CD4-positive, alpha-beta T cell treated with Interleukin-12 subunit alpha and Interleukin-12 subunit beta, for 1 hour (primary cell): ENCODE measurements around the gene SLC12A1.

Experiments
- DNase-seq: peaks from one replicate; pipeline ENCODE4 v3.0.0-alpha.2; 2020

SLC12A1 gene

DNA sequence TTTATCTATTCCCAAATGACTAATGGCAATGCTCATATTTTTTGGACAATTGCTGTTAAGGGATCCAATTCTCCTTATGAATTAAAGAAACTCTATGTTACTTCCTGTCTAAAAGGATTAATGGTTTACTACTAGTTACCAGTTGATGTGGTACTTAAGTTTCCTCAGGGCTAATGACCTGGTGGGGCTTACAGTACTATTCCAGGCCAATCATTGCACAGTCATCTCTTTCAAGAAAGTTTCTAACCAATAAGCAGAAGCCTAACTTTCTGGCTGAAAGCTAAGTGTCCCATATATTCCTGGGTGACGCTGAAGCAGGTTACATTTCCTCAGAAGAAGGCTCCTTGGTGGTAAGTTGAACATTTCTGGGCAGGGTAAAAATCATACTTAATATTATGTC, at the start of gene SLC12A1:
SLC12A1 (plus strand) TSS at position 322 of the 400 bp plus-strand sequence. CDS start 1,418 bp downstream, outside the sequence.
- no peak for DNase-seq

DNA sequence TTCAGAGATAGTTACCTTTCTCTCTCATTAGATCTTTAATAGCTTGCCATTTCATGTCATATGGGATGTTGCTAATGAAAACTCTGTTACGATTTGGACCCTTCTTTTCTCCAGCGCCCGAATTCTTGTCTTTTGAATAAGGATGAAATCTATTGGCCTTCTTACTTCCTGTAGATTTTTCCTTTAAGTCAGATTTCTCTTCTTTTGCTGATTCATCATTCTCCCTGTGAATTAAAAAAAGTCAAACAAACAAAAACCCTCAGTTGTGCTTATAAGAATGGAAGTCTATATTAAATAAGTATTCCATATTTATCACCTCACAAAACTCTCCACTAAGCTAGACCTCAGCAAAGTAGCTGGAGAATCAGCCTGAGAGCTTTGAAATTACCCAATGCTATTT, 37.5 kb upstream of the SLC12A1 start:
- no peak for DNase-seq

DNA sequence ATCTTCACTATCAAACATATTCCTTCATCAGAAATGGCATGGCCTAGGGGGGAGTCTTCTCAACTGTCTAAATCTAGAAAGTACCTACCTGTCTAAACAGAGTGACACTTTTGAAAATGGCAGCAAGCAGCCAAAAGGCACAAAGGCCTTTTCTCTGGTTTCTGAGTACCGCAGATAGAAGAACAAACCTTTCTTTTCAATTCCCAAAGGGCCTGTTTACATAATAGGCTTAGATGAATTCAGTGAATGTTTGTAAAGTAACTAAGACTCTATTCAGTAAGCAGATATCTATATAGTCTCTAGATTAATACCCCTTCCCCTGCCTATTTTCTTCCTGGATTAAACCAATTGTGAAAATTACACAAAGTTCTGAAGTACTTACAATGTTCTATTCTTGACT, 35.1 kb upstream of the SLC12A1 start:
- DNase-seq = no peak

DNA sequence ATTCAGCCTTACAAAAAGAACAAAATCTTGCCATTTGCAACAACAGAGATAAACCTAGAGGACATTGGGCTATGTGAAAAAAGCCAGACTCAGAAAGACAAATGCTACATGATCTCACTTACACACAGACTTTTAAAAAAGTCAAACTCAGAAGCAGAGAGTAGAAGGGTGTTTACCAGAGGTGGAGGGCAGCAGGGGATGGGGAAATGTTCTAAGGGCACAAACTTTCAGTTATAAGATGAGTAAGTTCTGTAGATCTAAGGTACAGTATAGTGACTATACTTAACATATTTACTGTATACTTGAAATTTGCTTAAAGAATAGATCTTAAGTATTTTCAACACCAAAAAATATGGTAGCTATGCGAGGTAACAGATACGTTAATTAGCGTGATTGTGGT, 31.0 kb upstream of the SLC12A1 start:
- no peak for DNase-seq

DNA sequence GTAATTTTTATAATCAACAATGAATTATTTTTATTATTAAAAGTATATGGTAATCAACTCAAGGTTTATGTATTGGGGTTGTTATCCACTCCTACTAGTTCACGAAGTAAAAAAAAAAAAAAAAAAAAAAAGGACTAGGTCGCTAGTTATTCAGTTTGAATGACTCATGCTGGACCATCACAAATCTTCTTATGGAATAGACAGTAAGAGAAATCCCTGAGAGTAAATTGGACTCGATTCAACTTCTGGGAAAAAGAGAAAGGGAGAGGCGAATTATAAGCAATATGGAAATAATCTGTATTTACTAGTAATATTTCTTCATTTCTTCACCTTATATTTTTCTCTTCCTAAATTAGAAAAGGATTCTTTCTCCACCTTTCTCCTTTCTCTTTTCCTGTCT, 30.0 kb upstream of the SLC12A1 start:
- DNase-seq = no peak

DNA sequence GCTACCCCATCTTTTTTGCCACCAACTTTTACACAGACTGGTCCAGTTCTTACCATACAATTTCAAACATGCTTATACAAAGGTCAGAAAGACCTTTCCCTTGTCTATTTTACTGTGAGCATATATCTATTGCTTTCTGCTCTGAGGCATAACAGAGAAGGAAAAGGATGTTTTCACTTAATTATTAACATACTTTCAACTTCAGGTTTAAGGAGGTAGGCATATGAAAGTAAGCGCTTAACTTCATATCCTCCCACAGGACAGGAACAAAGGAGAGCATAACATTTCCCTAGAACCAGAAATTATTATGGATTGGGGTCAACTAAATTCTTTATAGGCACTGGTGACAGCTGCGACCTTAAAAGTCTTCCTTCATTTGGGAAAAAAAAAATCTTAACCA, 29.1 kb upstream of the SLC12A1 start:
- no peak for DNase-seq

DNA sequence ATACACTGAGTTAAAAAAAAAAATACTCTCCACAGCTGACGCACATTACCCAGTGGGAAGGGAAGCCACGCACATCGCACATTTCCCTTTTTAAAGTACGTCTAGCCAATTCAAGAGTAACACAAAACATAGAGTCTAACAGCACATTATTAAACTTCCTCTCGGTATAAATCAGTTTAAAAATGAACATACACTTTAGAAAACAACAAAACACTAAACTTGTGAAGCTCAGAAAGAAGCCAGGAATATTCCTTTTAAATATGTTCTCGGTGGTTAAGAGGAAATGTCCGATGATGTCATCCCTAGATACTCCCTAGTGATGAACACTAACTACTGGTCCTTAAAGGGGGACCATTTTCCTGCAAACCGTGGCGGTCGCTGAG, 28.7 kb upstream of the SLC12A1 start:
- DNase-seq = peak; percentile 46

DNA sequence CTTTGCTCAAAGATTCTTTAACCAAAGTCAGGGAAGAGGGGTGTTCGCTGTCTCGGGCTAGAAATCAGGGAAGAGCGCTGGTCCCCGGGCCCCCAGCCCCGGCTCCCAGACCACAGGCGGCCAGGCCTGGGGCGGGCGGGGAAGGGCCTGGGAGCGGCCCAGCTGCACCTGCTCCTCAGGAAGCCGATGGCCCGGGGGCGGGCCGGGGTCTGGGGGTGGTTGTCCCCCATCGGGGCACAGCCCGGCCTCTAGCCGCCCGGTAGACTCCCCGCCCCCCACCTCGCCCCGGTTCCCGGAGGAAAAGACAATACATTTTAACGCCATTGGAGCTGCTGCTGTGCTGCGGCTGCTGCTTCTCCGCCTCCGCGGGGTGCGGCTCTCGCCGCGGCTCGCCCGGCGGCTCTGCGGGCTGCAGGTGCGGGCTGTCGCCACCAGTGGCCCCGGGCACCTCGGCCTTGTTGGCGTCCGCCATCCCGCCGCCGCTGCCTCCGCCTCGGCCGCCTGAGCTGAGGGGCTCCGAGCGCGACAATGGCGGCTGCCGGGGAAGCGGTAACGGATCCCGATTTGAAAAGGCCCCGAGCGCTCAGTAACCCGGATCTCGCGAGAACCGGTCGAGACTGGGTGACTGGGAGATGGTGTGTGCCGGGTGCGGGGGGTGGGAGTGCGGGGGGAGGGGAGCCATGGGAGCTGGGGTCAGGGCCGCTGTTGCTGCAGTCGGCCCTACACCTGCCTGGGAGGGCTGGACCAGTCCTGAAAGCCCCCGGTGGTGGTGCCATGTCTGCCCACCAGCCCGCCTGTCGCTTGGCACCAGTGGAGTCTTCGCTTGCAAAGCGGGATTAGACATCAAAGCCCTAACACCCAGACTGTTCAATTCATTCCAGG, 28.1 kb upstream of the SLC12A1 start, which contains the start of gene MYEF2:
MYEF2 (minus strand) TSS at position 530 of the 882 bp plus-strand sequence; CDS start at position 472, 58 bp downstream.
- peak; percentile 77 for DNase-seq

DNA sequence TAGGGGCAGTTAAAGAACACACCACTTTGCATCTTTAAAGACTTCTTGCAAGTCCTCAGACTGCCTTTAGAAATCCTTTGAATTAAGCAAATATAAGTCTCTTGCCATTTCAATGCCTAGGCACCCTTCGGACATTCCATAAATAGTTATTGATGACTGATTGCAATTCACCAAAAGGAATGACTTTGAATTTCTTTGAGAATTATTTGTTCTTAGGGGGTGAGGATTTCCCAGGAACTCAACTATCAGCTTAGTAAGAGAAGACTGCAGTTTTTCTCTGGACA, 27.5 kb upstream of the SLC12A1 start:
- DNase-seq = no peak

DNA sequence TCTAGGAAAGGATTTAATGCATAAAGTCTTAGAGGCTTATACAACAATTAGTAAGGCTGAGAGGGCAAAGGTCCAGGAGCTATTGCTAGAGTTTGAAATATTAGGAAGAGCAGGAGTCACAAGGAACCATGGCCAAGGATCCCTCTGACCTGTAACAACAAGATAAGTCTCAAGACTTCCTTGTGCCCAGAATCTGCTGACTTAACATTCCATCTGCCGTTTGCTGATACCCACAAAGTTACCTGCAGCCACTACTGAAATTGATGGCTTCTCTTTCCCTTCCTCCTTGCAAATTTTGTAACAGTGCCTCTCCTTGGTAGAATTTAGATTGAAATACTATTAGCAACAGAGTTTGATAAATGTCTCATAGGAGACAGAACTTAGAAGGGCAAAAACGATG, 23.4 kb upstream of the SLC12A1 start:
- DNase-seq = no peak

DNA sequence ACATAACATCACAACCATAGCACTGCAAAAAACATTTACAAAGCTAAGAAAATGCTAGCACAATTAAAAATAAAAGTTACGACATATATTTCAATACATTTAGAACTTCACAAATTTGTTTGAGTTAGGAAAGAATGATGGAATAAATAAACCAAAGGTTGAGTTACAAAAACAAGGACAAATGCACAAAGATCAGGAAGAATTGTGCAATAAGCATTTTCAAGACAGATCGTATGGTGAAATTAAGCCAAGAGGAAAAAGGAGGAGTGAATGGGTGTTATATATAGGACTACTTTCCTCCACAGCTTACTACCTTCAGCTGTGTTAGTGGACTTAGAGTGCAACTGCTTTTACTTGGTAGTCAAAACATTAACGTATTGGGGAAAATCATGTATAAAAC, 20.6 kb upstream of the SLC12A1 start:
- DNase-seq = no peak

DNA sequence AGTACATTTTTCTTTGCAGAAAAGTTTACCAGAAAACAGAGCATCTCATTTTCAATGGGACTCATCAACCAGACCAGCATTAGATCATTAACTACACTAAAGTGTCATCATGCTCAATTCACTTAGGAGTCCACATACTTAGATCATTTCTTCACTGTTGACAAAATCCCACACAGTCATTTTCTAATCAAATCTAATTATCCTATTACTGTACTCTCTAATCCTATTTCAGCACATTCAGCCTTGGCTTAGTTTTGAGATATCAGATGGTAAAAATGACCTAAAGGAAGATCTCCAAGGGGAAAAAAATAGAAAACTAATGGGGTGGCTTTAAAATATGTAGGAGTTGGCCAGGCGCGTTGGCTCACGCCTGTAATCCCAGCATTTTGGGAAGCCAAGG, 19.8 kb upstream of the SLC12A1 start:
- no peak for DNase-seq

DNA sequence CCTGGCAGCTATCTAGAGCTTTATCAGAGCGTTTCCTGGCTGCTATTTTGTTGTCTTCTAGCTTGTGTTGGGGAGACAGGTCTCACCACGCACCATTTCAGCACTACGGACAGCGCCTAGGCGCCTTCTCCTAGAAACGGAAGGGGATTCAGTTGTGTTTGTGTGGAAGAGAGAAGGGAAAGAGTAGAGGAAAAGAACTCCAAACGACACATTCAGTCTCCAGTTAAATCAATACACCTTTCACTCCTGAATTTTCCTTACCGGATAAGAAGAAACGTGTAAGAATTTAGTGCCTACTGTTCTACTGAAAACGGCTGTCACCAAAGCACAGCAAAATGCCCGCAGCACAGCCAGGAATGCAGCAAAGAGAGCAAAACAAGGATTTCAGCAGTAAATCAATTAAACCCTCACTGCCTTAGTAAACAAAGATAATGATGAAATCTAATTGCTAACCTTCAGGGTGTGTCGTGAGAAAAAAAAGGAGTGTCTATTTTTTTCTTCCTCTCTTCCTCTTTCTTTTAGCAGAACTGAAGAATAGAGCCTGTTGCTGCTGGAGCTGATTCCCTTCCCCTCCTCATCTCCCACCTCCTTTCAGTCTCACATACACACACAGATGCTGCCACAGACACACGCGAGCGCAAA, 15.0 kb upstream of the SLC12A1 start:
- peak; percentile 12 for DNase-seq

DNA sequence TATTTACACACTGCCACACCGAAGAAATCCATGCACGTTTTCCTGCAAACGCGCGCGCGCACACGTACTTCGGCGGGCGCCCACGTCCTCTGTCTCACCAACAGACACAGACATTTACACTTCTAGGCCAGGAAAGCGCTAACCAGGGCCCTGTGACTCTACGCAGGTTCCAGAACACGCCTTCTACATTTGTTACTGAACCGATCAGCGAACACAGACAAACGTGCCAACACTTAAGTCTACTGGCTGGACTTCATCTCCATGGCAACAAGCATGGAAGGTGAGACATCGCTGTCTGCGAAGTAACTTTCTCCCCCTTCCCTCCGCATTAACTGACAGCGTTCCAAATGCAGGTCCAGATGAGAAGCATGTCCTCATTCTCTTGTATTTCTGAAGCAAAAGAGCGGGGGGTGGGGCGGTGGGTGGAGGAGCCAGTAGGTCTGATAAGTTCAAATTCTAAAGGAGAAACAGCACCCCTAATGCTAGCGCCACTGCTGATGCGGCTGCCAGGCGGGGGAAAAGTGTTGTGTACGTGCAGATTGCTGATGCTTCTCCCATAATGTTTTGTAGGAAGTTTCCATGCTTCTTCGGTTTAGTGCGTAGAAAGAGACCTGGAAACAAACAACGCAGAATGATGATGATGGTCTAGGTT, 14.4 kb upstream of the SLC12A1 start, which contains the start of gene CTXN2:
CTXN2 (plus strand) TSS at position 92 of the 652 bp plus-strand sequence. CDS start 9,636 bp downstream, outside the sequence.
- no peak for DNase-seq

DNA sequence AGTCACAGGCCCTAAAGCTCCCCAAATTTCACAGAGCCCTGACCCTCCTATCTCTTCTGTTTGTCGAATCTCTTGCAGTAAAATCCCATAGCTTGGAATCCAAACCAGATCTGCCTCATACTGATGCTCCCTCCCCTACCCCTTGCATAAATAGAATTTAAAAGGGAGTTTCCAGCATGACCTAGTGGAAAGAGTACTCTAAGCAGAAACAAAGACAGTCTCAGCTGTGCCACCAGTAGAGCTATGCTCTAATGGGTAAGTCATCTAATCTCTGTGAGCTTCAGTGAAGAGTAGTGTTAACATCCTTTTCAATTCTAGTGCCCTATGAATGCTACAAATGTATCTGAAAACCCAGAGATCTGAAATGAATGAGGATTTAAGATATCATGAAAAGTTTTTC, 4.0 kb upstream of the SLC12A1 start:
- no peak for DNase-seq

DNA sequence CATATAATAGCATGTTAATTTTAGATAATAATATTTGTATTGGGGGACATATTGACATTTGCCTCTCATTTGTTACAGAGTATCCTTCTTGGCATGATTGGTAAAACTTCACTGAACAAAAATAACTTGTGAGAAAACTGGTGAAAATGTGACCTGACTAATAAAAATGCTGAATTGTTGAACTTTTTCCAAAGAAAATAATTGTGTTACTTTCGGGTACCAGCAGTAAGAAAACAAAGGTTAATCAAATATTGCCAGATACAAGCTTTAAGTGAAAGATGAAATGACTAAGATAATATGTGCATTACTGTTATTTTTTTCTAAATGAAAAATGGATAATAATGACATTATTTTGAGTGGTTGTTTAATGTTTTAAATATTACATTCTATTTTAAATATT, 15.2 kb downstream of the SLC12A1 start:
- DNase-seq = no peak

DNA sequence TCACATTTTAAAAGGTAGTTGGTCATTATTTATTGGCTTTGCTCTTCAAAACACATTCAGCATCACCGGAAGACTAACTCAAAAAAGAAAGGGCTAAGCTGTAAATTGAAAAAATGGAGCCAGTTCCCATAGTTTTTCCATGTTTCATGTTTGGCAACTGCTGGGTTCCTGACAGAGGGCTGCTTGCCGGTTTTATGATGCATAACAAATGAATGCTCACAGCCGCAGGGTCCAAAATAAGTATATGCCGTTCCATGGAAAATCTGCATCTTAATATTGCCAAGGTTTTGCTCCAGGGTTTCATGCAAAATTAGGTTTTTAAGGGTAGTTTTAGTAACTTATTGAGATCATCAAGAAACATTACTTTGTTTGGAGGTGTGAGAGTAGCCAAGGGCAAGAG, 15.8 kb downstream of the SLC12A1 start:
- DNase-seq = no peak

DNA sequence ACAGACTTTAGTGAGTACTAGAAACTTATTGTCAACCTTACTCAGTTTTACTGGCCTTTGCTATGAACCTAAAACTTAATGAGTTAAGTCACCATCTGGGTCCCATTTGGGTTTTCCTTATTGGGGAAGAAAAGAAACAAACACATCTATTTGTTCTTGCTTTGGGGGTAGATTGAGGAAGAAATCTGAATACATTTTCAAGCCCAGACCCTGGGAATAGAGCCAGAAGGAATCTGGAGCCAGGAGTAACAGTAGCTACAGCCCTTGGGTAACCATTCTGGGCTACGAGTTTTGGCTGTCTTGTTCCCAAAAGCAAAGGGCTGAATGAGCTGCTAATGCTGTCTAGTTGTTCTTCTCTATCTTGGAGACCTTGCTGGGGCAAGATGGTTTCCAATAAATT, 16.5 kb downstream of the SLC12A1 start:
- DNase-seq = no peak

DNA sequence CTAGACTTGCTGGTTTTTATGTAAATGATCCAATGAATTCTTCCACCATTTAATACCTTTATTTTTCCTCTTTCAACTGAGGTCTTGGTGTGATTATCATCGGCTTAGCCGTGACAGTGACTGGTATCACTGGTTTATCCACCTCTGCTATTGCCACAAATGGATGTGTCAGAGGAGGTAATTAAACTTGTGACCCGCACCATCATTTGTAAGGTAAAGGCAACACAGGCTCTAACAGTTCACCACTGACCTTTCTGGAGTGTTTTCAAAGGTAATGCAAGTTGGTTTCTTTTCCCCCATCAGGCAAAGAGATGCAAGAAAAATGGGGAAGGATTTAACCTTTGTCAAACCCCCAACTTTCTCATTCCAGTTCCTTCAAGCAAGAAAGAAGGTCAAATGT, 19.7 kb downstream of the SLC12A1 start:
- DNase-seq = no peak

DNA sequence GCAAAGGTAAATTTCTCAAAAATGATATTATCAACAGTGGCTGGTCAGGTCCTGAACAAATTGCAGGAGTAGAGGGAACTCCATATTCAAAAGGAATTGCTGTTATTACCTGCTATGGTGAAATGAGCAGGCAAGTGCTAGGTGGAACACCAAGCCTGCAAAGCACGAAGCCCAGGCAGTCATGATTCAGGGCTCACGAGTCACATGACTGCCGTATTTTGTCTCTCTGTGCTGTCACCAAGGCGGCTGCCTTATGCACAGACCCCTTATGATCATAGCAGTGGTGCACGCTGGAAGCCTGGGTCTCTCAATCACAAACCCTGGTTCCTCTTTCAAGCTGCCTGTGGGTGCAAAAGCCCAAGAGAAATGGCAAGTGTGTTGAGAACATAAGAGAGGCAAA, 24.4 kb downstream of the SLC12A1 start:
- DNase-seq = no peak

DNA sequence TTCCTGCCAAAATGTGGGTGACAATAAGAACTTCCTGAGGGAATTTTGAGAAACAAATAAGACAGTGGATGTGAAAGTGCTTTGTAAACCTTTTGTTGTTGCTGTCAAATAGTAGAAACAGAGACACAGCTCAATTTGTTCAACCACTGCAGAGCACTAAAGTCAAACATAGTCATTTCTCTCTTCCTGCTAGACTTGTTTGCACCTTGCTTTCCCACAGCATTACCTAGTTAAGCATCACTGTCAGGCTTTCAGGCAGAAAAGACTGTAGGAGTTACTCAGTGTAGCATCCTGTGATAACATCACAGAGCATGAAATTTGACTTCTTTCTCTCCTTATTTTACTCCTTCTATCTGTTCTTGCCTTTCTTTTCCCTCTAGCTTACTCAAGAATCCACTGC, 27.1 kb downstream of the SLC12A1 start:
- DNase-seq = no peak

DNA sequence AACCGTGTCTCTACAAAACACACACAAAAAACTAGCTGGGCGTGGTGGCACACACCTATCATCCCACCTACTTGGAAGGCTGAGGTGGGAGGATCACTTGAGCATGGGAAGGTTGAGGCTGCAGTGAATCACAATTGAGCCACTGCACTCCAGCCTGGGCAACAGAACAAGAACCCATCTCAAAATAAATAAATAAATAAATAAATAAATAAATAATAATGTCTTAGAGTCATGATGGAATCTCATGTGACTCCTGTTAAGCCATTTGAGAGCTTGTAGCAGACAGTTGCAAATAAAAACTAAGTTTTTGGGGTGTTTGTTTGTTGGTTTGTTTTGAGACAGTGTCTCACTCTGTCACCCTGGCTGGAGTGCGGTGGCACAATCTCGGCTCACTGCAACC, 33.2 kb downstream of the SLC12A1 start:
- no peak for DNase-seq

DNA sequence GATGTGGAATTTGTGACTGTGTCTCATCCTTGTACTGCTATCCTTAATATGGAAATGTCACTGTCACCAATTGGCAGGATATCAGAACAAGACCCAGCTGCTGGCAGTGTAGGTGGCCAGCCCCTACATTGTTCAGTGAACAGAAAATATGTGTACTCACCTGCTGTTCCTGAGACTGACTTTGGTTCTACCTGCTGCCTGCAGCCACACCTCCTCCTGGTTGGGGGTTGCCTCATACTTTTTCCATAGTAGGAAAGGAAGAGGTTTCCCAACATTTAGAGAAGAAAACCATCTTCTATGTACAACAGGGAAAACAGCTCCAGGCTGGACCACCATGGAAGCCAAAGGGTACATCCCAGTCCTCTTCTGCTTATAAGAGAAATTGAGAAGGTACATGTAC, 35.9 kb downstream of the SLC12A1 start:
- no peak for DNase-seq

DNA sequence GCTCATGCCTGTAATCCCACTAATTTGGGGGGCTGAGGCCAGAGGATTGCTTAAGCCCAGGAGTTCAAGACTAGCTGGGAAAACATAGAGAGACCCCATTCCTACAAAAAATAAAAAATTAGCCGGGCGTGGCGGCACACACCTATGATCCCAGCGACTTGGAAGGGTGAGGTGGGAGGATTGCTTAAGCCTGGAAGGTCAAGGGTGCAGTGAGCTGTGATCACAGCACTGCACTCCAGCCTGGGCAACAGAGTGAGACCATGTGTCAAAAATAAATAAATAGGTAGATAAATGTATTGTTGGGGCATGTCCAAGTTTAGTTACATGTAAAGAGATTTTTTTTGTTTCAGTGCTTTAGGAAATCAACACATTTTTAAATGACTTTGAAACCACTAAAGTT, 36.4 kb downstream of the SLC12A1 start:
- no peak for DNase-seq
